PC-9 (cell line): ENCODE data around the gene MICAL2. TPM values are rescaled to one million over a fixed set of nuclear protein-coding genes. Genes with fewer than 3 reads are reported as not detected.
A peak's percentile ranks its signal among the peaks of the same experiment; 100 is the strongest.

Experiments
- BruUV-seq: library from RNA; stranded (reverse); fragments of 400-500 nt; replicated peaks from 2 replicates; lab custom pipeline; 2021; lab: Mats Ljungman, UMichigan
- CTCF ChIA-PET: fragments of 300-600 bp; sonication (Branson Sonifier 250); formaldehyde crosslinking; loops from one replicate; lab custom pipeline; 2022; ENCODE audit warnings: antibody characterized with exemption; lab: Charles Lee
- POLR2A ChIA-PET: fragments of 300-600 bp; sonication (Branson Sonifier 250); formaldehyde crosslinking; loops from one replicate; lab custom pipeline; 2022; ENCODE audit warnings: antibody characterized with exemption; ENCODE audit not compliant: unreplicated experiment; lab: Charles Lee
- DNase-seq, 2 experiments: peaks; one replicate each; pipeline versions ENCODE4 v3.0.0 to v3.0.0-alpha.2; 2015 to 2022; ENCODE audit warnings: mixed read lengths in 1 of 2
- H2AFZ ChIP-seq: fragments of 200-600 bp; sonication (generic); 2 replicates; pipeline ENCODE4 v1.8.1; 2017; ENCODE audit warnings: antibody characterized with exemption
- H3F3A ChIP-seq: fragments of 200-600 bp; sonication (generic); 2 replicates; pipeline ENCODE4 v1.8.1; 2017; ENCODE audit warnings: antibody characterized with exemption, mild to moderate bottlenecking, low read depth; ENCODE audit not compliant: insufficient read depth
- H3K27ac ChIP-seq: fragments of 200-600 bp; sonication (generic); 2 replicates; pipeline ENCODE4 v1.6.1; 2016; ENCODE audit warnings: mixed run types
- H3K27me3 ChIP-seq: fragments of 200-600 bp; sonication (generic); 2 replicates; pipeline ENCODE4 v1.6.1; 2016; ENCODE audit warnings: low read depth, mixed run types; ENCODE audit not compliant: insufficient read depth
- H3K36me3 ChIP-seq: fragments of 200-600 bp; sonication (generic); 2 replicates; pipeline ENCODE4 v1.6.1; 2016; ENCODE audit warnings: low read depth, mixed run types
- H3K4me1 ChIP-seq: fragments of 200-600 bp; sonication (generic); replicated peaks from 2 replicates; pipeline ENCODE4 v1.6.1; 2016; ENCODE audit warnings: mixed run types; ENCODE audit not compliant: insufficient read depth
- H3K4me2 ChIP-seq: fragments of 200-600 bp; sonication (generic); 2 replicates; pipeline ENCODE4 v1.6.1; 2017; ENCODE audit warnings: mixed run types
- H3K4me3 ChIP-seq: fragments of 200-600 bp; sonication (generic); 2 replicates; pipeline ENCODE4 v1.6.1; 2016; ENCODE audit warnings: mixed run types
- H3K79me2 ChIP-seq: fragments of 200-600 bp; sonication (generic); 2 replicates; pipeline ENCODE4 v1.6.1; 2017; ENCODE audit warnings: low read depth, mixed run types
- H3K9me2 ChIP-seq: fragments of 200-600 bp; sonication (generic); 2 replicates; pipeline ENCODE4 v1.8.1; 2017; ENCODE audit warnings: mild to moderate bottlenecking; ENCODE audit not compliant: insufficient read depth
- H3K9me3 ChIP-seq: fragments of 200-600 bp; sonication (generic); 2 replicates; pipeline ENCODE4 v1.8.1; 2016; ENCODE audit warnings: low read depth; ENCODE audit not compliant: insufficient read depth
- H4K20me1 ChIP-seq: fragments of 200-600 bp; sonication (generic); 2 replicates; pipeline ENCODE4 v1.8.1; 2017; ENCODE audit not compliant: insufficient read depth
- EZH2 ChIP-seq: fragments of 200-600 bp; sonication (generic); IDR thresholded peaks from 2 replicates; pipeline ENCODE4 v1.8.0; 2017; ENCODE audit warnings: antibody characterized with exemption, low read depth
- intact Hi-C: fragments of 100-400 bp; cut with micrococcal nuclease; formaldehyde crosslinking; loops from one replicate; pipeline ENCODE4 v1.10.0; 2022; ENCODE audit not compliant: unreplicated experiment
- total RNA-seq: library from RNA; stranded (reverse); gene quantifications from 2 replicates; pipeline ENCODE4 v1.2.3, GENCODE V29; 2021
- TF ChIP-seq, protein P1 (sequence below): fragments of 200-600 bp; sonication (generic); conservative IDR thresholded peaks from 2 replicates; pipeline ENCODE4 v1.6.1; 2017; ENCODE audit warnings: mixed run types, antibody characterized with exemption, mild to moderate bottlenecking, moderate library complexity

MICAL2 gene
- total RNA-seq, 1 experiment from 2014 or later = 32.4 TPM

- H3K9me3 ChIP-seq = no peaks in the 10 kb centered on the region
- POLR2A ChIA-PET = no interaction called here
- peak overlapping the region; percentile 94 for H3K27ac ChIP-seq
- no peaks in the 10 kb centered on the region for H4K20me1 ChIP-seq
- H2AFZ ChIP-seq = no peak overlapping the region
- H3K4me2 ChIP-seq = peak overlapping the region; percentile 76
- H3K4me1 ChIP-seq = peaks cover 66% of the 10 kb centered on the region
- intact Hi-C loops = loop anchor here (5.0 to 10.0 kb wide), 2 partner anchors 57 to 130 kb away; no protein-coding TSS in a partner anchor
- TF ChIP-seq EZH2 = no peak
- TF ChIP-seq, protein P1, sequence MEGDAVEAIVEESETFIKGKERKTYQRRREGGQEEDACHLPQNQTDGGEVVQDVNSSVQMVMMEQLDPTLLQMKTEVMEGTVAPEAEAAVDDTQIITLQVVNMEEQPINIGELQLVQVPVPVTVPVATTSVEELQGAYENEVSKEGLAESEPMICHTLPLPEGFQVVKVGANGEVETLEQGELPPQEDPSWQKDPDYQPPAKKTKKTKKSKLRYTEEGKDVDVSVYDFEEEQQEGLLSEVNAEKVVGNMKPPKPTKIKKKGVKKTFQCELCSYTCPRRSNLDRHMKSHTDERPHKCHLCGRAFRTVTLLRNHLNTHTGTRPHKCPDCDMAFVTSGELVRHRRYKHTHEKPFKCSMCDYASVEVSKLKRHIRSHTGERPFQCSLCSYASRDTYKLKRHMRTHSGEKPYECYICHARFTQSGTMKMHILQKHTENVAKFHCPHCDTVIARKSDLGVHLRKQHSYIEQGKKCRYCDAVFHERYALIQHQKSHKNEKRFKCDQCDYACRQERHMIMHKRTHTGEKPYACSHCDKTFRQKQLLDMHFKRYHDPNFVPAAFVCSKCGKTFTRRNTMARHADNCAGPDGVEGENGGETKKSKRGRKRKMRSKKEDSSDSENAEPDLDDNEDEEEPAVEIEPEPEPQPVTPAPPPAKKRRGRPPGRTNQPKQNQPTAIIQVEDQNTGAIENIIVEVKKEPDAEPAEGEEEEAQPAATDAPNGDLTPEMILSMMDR = no peak
- CTCF ChIA-PET = no interaction called here
- H3K79me2 ChIP-seq = no peaks in the 10 kb centered on the region
- DNase-seq = peak; percentile 20 to 81
- no peak overlapping the region for H3K4me3 ChIP-seq
- H3K9me2 ChIP-seq = no peaks in the 10 kb centered on the region
- peaks cover 41% of the 10 kb centered on the region for H3F3A ChIP-seq
- no TSS peak for BruUV-seq
- 0 out of 2 replicates have a peak, but pooled peaks cover 3% of the 10 kb centered on the region for H3K36me3 ChIP-seq
- H3K27me3 ChIP-seq = no peaks in the 10 kb centered on the region
Measured at GRCh38 chr11:12222055-12222792, 111.8 kb downstream of the MICAL2 start.

DNA sequence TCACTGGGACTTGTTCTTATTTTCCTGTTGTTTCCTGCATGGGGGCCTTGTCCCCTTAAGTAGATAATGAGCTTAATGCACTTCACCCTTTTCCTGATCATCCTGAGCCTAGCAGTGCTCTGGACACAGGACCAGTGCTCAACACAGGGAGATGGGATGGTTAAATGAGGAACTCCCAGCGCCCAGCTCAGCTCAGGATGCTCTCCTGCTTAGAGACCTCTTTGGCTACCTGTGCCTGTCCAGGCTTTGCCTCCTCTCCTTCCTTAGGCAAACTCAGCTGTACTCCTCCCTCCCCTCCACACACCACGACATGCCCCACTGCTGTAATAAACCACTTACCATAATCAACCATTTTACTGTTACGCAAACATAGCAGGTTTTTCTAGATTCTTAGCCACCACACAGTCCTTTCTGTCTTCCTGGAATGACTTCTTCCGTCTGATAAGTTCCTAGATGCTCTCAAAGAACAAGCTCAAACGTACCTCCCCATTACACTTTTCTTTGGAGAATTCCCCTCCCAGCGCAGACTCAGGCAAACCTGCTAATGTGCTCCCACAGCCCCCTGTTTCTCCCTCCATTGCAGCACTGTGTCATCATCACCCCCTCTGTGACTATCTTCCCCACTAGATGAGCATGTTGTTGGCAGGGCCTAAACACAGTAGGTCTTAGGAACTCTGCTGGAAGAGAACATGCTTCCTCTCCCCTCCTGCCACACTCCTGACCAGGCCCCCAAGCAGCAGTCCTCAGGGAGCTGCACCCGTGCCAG is 113.6 kb downstream of the MICAL2 start:
- TF ChIP-seq, protein P1 = no peak
- TF ChIP-seq EZH2 = no peak
- Histone ChIP-seq H3K27me3 (no peaks in the 10 kb centered on the region), H3K9me2 (no peaks in the 10 kb centered on the region), H2AFZ (no peak overlapping the region), H3K9me3 (no peaks in the 10 kb centered on the region), H3K4me1 (peaks cover 69% of the 10 kb centered on the region), H3K27ac (peak overlapping the region; percentile 94), H3K36me3 (0 out of 2 replicates have a peak, but pooled peaks cover 11% of the 10 kb centered on the region), H3K4me2 (peak overlapping the region; percentile 76), H3F3A (peaks cover 41% of the 10 kb centered on the region), H4K20me1 (no peaks in the 10 kb centered on the region), H3K79me2 (no peaks in the 10 kb centered on the region), H3K4me3 (peak overlapping the region; percentile 41; the same call in 1 of the 2 replicates)
- intact Hi-C loops = loop anchor here (1.0 to 10.0 kb wide), 4 partner anchors 21 to 132 kb away; no protein-coding TSS in a partner anchor
- ChIA-PET POLR2A (interaction anchor here (0.5 to 0.6 kb wide), 2 partner anchors 14 to 62 kb away, joined by 3 to 4 read pairs; no protein-coding TSS in a partner anchor), CTCF (interaction anchor here (0.6 to 1.1 kb wide), 5 partner anchors 13 to 230 kb away, joined by 3 to 4 read pairs (median 3); no protein-coding TSS in a partner anchor)
- DNase-seq = peak; percentile 46 to 94
- no TSS peak for BruUV-seq

DNA sequence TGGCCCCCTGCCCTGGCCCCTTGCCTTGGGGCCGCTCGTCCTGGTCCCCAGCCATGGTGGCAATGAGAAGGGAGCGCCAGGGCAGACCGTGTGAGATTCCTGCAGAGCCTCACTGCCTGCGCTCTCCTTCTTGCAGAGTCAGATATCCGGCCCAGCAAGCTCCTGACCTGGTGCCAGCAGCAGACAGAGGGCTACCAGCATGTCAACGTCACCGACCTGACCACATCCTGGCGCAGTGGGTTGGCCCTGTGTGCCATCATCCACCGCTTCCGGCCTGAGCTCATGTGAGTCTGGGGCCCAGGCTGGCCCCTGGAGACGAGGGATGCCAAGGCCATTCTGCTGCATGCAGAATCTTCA is 114.1 kb downstream of the MICAL2 start:
- CTCF ChIA-PET = interaction anchor here (1.0 to 1.1 kb wide), 3 partner anchors 13 to 168 kb away, joined by 3 read pairs; no protein-coding TSS in a partner anchor

More for the DNA sequence above, 114.1 kb downstream of the MICAL2 start:
- Histone ChIP-seq H3K27ac (peak overlapping the region; percentile 94), H3K4me3 (peak overlapping the region; percentile 41; the same call in 1 of the 2 replicates), H2AFZ (no peak overlapping the region), H4K20me1 (no peaks in the 10 kb centered on the region), H3K36me3 (0 out of 2 replicates have a peak, but pooled peaks cover 11% of the 10 kb centered on the region), H3K27me3 (no peaks in the 10 kb centered on the region), H3K4me1 (peaks cover 70% of the 10 kb centered on the region), H3K4me2 (peak overlapping the region; percentile 76), H3K79me2 (no peaks in the 10 kb centered on the region), H3F3A (peaks cover 41% of the 10 kb centered on the region), H3K9me2 (no peaks in the 10 kb centered on the region), H3K9me3 (no peaks in the 10 kb centered on the region)
- no TSS peak for BruUV-seq
- peak; percentile 78 to 79 for DNase-seq
- POLR2A ChIA-PET = interaction anchor here (0.6 kb wide), 1 partner anchor 56 kb away, joined by 17 read pairs; no protein-coding TSS in a partner anchor
- TF ChIP-seq, protein P1 = no peak
- no peak for TF ChIP-seq EZH2
- intact Hi-C loops = loop anchor here (1.0 to 10.0 kb wide), 4 partner anchors 21 to 132 kb away; no protein-coding TSS in a partner anchor
